Panc1 (cell line): ENCODE results near the gene RBM23.

Source experiments
- POLR2AphosphoS5 ChIP-seq: IDR thresholded peaks from 2 replicates; pipeline ENCODE4 v1.6.1; 2012; ENCODE audit warnings: mild to moderate bottlenecking, low read depth, low read length, moderate library complexity
- REST ChIP-seq, 2 experiments: IDR thresholded peaks; 2 replicates each; pipeline ENCODE4 v1.6.1; 2011 to 2012; ENCODE audit warnings: low read depth in 2 of 2, control low read depth in 1 of 2, low read length in 1 of 2, mild to moderate bottlenecking in 1 of 2, moderate library complexity in 1 of 2; ENCODE audit not compliant: insufficient read depth in 1 of 2
- TF ChIP-seq, protein P1 (sequence below): fragments of 450-650 bp; IDR thresholded peaks from 2 replicates; pipeline ENCODE4 v1.5.1; 2017; ENCODE audit warnings: mild to moderate bottlenecking

DNA sequence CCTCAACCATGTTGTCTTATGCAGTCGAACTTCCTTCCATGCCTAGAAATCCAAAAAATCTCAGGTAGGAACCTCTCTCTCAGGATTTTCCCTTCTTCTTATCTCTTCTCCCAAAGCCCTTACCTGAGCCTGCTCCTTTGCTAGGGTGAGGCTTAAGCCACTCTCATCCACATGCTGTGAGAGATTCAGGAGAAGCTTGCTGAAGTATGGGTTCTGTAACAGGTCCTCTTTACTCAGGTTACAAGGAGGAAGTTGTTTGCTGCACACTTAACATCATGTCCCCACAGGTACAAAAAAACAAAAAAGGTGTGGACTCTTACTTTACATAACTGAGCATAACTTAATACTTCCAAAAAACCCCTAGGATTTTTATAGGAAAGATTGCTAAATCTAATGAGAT lies 33.5 kb upstream of the RBM23 start:
- TF ChIP-seq, protein P1, sequence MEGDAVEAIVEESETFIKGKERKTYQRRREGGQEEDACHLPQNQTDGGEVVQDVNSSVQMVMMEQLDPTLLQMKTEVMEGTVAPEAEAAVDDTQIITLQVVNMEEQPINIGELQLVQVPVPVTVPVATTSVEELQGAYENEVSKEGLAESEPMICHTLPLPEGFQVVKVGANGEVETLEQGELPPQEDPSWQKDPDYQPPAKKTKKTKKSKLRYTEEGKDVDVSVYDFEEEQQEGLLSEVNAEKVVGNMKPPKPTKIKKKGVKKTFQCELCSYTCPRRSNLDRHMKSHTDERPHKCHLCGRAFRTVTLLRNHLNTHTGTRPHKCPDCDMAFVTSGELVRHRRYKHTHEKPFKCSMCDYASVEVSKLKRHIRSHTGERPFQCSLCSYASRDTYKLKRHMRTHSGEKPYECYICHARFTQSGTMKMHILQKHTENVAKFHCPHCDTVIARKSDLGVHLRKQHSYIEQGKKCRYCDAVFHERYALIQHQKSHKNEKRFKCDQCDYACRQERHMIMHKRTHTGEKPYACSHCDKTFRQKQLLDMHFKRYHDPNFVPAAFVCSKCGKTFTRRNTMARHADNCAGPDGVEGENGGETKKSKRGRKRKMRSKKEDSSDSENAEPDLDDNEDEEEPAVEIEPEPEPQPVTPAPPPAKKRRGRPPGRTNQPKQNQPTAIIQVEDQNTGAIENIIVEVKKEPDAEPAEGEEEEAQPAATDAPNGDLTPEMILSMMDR, result no peak
- TF ChIP-seq REST (IDR thresholded peaks at IDR 0.05; ENCODE audit: insufficient read depth in 1 of 2, low read depth in 2 of 2, low read length in 1 of 2) (no peak), POLR2AphosphoS5 (no peak)
